ENCODE results near the gene ADORA1. TPM values are rescaled to one million over a fixed set of nuclear protein-coding genes. Genes with fewer than 3 reads are reported as not detected.
A peak's percentile ranks its signal among the peaks of the same experiment; 100 is the strongest.

ADORA1 gene
- total and polyA plus RNA-seq, 8 donors: 8.1 to 19.7 (median 15.5) TPM

DNA sequence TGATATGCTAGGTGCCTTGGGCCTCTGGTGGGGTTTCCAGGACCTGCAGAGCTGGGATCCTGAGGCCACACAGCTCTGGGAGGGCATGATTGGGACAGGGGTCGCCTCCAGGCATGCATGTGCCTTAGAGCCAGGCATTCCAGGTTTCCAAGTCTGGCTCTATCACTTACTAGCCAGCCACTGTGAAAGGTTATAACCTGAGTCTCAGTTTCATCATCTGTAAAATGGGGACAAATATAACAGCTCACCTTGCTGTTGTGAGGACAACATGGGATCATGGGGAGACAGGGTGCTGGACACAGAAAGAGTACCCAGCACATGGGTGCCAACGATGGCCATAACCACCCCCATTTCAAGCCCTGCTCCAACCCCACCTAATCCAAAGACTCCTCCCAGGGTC, 56.3 kb downstream of the ADORA1 start:
- intact Hi-C loops (cut with DNase I): no loop called here
- TF ChIP-seq, protein P1, sequence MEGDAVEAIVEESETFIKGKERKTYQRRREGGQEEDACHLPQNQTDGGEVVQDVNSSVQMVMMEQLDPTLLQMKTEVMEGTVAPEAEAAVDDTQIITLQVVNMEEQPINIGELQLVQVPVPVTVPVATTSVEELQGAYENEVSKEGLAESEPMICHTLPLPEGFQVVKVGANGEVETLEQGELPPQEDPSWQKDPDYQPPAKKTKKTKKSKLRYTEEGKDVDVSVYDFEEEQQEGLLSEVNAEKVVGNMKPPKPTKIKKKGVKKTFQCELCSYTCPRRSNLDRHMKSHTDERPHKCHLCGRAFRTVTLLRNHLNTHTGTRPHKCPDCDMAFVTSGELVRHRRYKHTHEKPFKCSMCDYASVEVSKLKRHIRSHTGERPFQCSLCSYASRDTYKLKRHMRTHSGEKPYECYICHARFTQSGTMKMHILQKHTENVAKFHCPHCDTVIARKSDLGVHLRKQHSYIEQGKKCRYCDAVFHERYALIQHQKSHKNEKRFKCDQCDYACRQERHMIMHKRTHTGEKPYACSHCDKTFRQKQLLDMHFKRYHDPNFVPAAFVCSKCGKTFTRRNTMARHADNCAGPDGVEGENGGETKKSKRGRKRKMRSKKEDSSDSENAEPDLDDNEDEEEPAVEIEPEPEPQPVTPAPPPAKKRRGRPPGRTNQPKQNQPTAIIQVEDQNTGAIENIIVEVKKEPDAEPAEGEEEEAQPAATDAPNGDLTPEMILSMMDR (IDR thresholded peaks at IDR 0.05): no peak
- Histone ChIP-seq H3K36me3 (no peaks in the 10 kb centered on the region), H3K27me3 (no peaks in the 10 kb centered on the region), H3K27ac (no peak overlapping the region), H3K4me3 (no peak overlapping the region), H3K9me3 (no peaks in the 10 kb centered on the region), H3K4me1 (no peaks in the 10 kb centered on the region)
- DNase-seq (no peak), FAIRE-seq (no peak), ATAC-seq (no peak)
- WGBS, 2 donors: 76 to 85% methylated on average over 2 of the region's 2 CpGs

- TF ChIP-seq, protein P1 (IDR thresholded peaks at IDR 0.05): no peak
- no peaks in the 10 kb centered on the region for H3K36me3 ChIP-seq
- H3K9me3 ChIP-seq: no peaks in the 10 kb centered on the region
- H3K27me3 ChIP-seq: no peaks in the 10 kb centered on the region
- intact Hi-C loops (cut with DNase I): no loop called here
- H3K4me1 ChIP-seq: no peaks in the 10 kb centered on the region
- no peak for ATAC-seq
- H3K27ac ChIP-seq: no peak overlapping the region
- H3K4me3 ChIP-seq: no peak overlapping the region
- 67 to 91% methylated on average over 4 of the region's 4 CpGs for WGBS, 2 donors
- DNase-seq: no peak
- FAIRE-seq: no peak
Measured at GRCh38 chr1:203184467-203184866, 56.9 kb downstream of the ADORA1 start.

DNA sequence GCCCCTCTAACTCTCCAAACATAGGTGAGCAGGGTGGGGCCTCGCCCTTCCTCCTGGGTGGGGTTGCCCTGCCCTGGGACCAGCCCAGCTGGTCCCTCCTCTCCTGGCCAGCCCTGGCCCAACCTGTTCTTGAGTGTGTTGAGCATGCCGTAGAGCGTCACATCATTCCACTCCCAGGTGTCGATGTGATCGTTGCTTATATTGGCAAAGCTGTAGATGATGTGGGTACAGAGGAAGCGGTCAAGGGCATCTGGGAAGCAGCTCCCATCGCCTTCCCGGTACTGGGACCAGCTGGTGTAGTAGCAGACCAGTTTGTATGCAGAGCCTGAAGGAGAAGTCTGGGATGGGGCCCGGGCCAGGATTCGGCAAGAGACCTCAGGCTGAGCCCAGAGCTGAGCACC, 57.5 kb downstream of the ADORA1 start:
- FAIRE-seq (no peak), DNase-seq (no peak), ATAC-seq (no peak)
- Histone ChIP-seq H3K36me3 (no peaks in the 10 kb centered on the region), H3K4me1 (no peaks in the 10 kb centered on the region), H3K9me3 (no peaks in the 10 kb centered on the region), H3K27ac (no peak overlapping the region), H3K4me3 (no peak overlapping the region), H3K27me3 (no peaks in the 10 kb centered on the region)
- TF ChIP-seq, protein P1 (IDR thresholded peaks at IDR 0.05): no peak
- intact Hi-C loops (cut with DNase I): no loop called here
- WGBS, 2 donors: 85 to 89% methylated on average over 10 of the region's 10 CpGs

- H3K9me3 ChIP-seq: no peaks in the 10 kb centered on the region
- no peaks in the 10 kb centered on the region for H3K27me3 ChIP-seq
- H3K4me3 ChIP-seq: no peak overlapping the region
- peak overlapping the region in 1 of 4 donors; percentile 19 for H3K27ac ChIP-seq
- TF ChIP-seq, protein P1 (IDR thresholded peaks at IDR 0.05): no peak
- H3K36me3 ChIP-seq: no peaks in the 10 kb centered on the region
- WGBS, 2 donors: 81 to 89% methylated on average over 4 of the region's 4 CpGs
- intact Hi-C loops (cut with DNase I): no loop called here
- H3K4me1 ChIP-seq: no peaks in the 10 kb centered on the region
- no peak for FAIRE-seq
- DNase-seq: no peak
- no peak for ATAC-seq
Measured at GRCh38 chr1:203185585-203185984, 58.1 kb downstream of the ADORA1 start.

DNA sequence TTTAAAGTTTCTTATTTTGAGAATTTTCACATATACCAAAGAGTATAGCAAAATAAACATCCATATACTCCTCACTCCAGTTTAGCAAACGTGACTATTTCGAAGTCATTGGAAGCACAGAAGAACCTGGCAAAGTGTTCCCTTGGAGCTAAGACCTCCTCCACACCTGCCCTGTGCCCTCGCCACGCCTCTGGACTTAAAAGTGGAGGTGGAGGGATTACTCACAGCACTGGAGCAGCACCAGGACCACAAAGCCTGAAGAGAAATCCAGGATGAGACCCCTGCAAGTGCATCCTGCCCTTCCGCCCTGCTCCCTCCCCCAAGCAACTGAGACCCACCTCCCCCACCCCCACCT, 58.5 kb downstream of the ADORA1 start:
- H3K9me3 ChIP-seq: no peaks in the 10 kb centered on the region
- WGBS, 2 donors: 79 to 82% methylated on average over 5 of the region's 5 CpGs
- FAIRE-seq (no peak), DNase-seq (no peak), ATAC-seq (no peak)
- no peaks in the 10 kb centered on the region for H3K4me1 ChIP-seq
- H3K36me3 ChIP-seq: no peaks in the 10 kb centered on the region
- peak overlapping the region in 2 of 4 donors; percentile 19 to 50 for H3K27ac ChIP-seq
- intact Hi-C loops (cut with DNase I): no loop called here
- no peak overlapping the region for H3K4me3 ChIP-seq
- TF ChIP-seq, protein P1 (IDR thresholded peaks at IDR 0.05): no peak
- no peaks in the 10 kb centered on the region for H3K27me3 ChIP-seq

Data from pancreas (tissue), 10 donors.